Lower lobe of right lung (tissue), 2 donors: Measurements from ENCODE around the gene ERRFI1. TPM values are rescaled to one million over a fixed set of nuclear protein-coding genes. Genes with fewer than 3 reads are reported as not detected.
"Not testable (repeated sequence)": the region's sequence is repeated elsewhere in the genome, so short reads cannot be mapped to it uniquely, and the experiment has no call there.

Experiments
- ATAC-seq, 2 donors: fragments of 200-7000 bp; cut with Tn5 transposase; one replicate each; pipeline ENCODE4 v1.9.1; 2020 to 2022; ENCODE audit warnings: mild to moderate bottlenecking in 2 of 2, moderate library complexity in 2 of 2
- DNase-seq: peaks from one replicate; pipeline ENCODE4 v3.0.0-alpha.2; 2020
- H3K27ac ChIP-seq: fragments of 200-600 bp; one replicate; pipeline ENCODE4 v1.8.0; 2022
- H3K27me3 ChIP-seq: fragments of 200-600 bp; one replicate; pipeline ENCODE4 v1.8.0; 2022; ENCODE audit warnings: low read depth
- H3K36me3 ChIP-seq: fragments of 200-600 bp; one replicate; pipeline ENCODE4 v1.8.0; 2022; ENCODE audit warnings: mild to moderate bottlenecking
- H3K4me1 ChIP-seq: fragments of 200-600 bp; one replicate; pipeline ENCODE4 v1.8.0; 2022
- H3K4me3 ChIP-seq: fragments of 200-600 bp; one replicate; pipeline ENCODE4 v1.8.0; 2022; ENCODE audit warnings: mild to moderate bottlenecking
- H3K9me3 ChIP-seq: fragments of 200-600 bp; one replicate; pipeline ENCODE4 v1.8.0; 2022
- intact Hi-C: fragments of 100-400 bp; cut with DNase I; formaldehyde crosslinking; loops from one replicate; pipeline ENCODE4 v1.11.0; 2022
- total RNA-seq: library from RNA; stranded (reverse); fragmentation: NEBNext Ultra II Directional; extraction: Animal tissue kit (Norgen Biotek cat#: 25700); gene quantifications from one replicate; pipeline ENCODE4 v1.2.1, GENCODE V29; 2021
- TF ChIP-seq, protein P1 (sequence below): fragments of 200-600 bp; IDR thresholded peaks from one replicate; pipeline ENCODE4 v1.8.0; 2022; ENCODE audit warnings: antibody characterized with exemption, mild to moderate bottlenecking
- donor health status: DM: no; HTN: yes; CAD: no; lungs with severe emphysema.

ERRFI1 gene
- total RNA-seq, 1 donor from 2014 or later: 65.1 TPM

DNA sequence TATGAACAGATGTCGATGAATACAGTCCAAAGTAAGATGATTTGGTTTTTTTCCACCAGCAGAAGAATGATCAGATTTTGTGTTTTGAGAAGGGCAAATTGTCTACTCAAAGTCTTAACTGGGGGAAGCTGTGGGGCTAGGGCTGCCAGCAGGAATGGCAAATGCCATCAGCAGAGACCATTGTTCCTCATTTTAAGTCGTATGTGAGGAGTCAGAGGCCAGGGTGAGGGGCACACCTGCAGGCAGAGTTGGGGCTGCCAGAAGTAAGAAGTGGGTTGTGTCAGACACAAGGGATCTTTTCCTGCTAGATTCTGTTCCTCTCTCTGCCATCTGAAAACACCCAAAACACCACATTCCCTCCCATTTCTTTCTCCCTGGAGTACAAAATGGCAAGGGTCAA is 55.9 kb downstream of the ERRFI1 start:
- Histone ChIP-seq H3K9me3 (no peaks in the 10 kb centered on the region), H3K4me1 (peaks cover 8% of the 10 kb centered on the region), H3K4me3 (no peak overlapping the region), H3K27ac (no peak overlapping the region), H3K36me3 (peaks cover 86% of the 10 kb centered on the region), H3K27me3 (no peaks in the 10 kb centered on the region)
- no peak for ATAC-seq
- TF ChIP-seq, protein P1, sequence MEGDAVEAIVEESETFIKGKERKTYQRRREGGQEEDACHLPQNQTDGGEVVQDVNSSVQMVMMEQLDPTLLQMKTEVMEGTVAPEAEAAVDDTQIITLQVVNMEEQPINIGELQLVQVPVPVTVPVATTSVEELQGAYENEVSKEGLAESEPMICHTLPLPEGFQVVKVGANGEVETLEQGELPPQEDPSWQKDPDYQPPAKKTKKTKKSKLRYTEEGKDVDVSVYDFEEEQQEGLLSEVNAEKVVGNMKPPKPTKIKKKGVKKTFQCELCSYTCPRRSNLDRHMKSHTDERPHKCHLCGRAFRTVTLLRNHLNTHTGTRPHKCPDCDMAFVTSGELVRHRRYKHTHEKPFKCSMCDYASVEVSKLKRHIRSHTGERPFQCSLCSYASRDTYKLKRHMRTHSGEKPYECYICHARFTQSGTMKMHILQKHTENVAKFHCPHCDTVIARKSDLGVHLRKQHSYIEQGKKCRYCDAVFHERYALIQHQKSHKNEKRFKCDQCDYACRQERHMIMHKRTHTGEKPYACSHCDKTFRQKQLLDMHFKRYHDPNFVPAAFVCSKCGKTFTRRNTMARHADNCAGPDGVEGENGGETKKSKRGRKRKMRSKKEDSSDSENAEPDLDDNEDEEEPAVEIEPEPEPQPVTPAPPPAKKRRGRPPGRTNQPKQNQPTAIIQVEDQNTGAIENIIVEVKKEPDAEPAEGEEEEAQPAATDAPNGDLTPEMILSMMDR: no peak
- DNase-seq: no peak
- intact Hi-C loops: no loop called here

- peaks cover 22% of the 10 kb centered on the region for H3K4me1 ChIP-seq
- DNase-seq (no peak), ATAC-seq (no peak)
- H3K9me3 ChIP-seq: no peaks in the 10 kb centered on the region
- H3K27me3 ChIP-seq: no peaks in the 10 kb centered on the region
- peaks cover 99% of the 10 kb centered on the region for H3K36me3 ChIP-seq
- no peak overlapping the region for H3K27ac ChIP-seq
- intact Hi-C loops: no loop called here
- TF ChIP-seq, protein P1: no peak
- no peak overlapping the region for H3K4me3 ChIP-seq
Observed at GRCh38 chr1:7967651-7968050, 58.5 kb downstream of the ERRFI1 start.

GRCh38 chr1:7967196-7967595 is 58.9 kb downstream of the ERRFI1 start:
- H3K36me3 ChIP-seq: peaks cover 94% of the 10 kb centered on the region
- H3K9me3 ChIP-seq: no peaks in the 10 kb centered on the region
- TF ChIP-seq, protein P1: no peak
- H3K4me1 ChIP-seq: peaks cover 27% of the 10 kb centered on the region
- no peak overlapping the region for H3K4me3 ChIP-seq
- H3K27me3 ChIP-seq: no peaks in the 10 kb centered on the region
- intact Hi-C loops: no loop called here
- ATAC-seq (no peak), DNase-seq (no peak)
- H3K27ac ChIP-seq: no peak overlapping the region

DNA sequence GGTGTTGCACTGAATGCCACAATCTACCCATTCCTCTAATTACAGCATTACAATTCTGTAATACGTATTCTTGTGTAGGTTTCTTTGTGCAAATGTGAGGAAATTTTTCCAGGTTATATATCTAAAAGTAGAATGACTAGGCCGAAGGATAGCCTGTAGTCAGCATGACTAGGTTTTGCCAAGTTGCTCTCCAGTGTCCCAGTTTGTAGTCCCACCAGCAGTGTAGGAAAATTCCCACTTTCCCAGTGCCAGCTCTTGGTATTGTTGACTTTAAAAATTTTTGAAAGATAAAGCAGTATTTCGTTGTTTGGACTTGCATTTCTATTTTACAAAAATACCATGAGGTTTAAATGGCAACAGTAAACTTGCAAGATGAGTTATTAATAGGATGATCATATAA is 61.6 kb downstream of the ERRFI1 start:
- Histone ChIP-seq H3K27ac (no peak overlapping the region), H3K4me1 (peaks cover 36% of the 10 kb centered on the region), H3K36me3 (peaks cover 67% of the 10 kb centered on the region), H3K27me3 (no peaks in the 10 kb centered on the region), H3K9me3 (no peaks in the 10 kb centered on the region), H3K4me3 (no peak overlapping the region)
- ATAC-seq (no peak), DNase-seq (no peak)
- intact Hi-C loops: no loop called here
- TF ChIP-seq, protein P1: no peak

- H3K4me3 ChIP-seq, DNase-seq, ATAC-seq, H3K9me3 ChIP-seq, H3K27me3 ChIP-seq, H3K27ac ChIP-seq, intact Hi-C loops: not testable (repeated sequence)
- peaks cover 36% of the 10 kb centered on the region for H3K4me1 ChIP-seq
- H3K36me3 ChIP-seq: peaks cover 61% of the 10 kb centered on the region
Observed at GRCh38 chr1:7963841-7964240, 62.3 kb downstream of the ERRFI1 start.

DNA sequence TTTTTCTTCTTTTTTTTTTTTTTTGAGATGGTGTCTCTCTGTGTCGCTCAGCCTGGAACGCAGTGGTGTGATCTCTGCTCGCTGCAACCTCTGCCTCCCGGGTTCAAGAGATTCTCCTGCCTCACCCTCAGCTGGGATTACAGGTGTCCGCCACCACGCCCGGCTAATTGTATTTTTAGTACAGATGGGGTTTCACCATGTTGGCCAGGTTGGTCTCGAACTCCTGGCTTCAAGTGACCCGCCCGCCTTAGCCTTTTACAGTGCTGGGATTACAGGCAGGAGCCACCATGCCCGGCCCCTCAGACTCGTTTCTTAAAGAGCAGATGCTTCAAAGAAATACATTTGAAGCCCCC is 62.8 kb downstream of the ERRFI1 start:
- H3K4me1 ChIP-seq: peaks cover 36% of the 10 kb centered on the region

More for the DNA sequence above, 62.8 kb downstream of the ERRFI1 start:
- peaks cover 56% of the 10 kb centered on the region for H3K36me3 ChIP-seq
- H3K4me3 ChIP-seq, H3K27me3 ChIP-seq, DNase-seq, intact Hi-C loops, ATAC-seq, H3K27ac ChIP-seq, H3K9me3 ChIP-seq: not testable (repeated sequence)
